PC-3 (cell line): ENCODE data around the gene WDFY3. TPM values are rescaled to one million over a fixed set of nuclear protein-coding genes. Genes with fewer than 3 reads are reported as not detected.

Experiments used
- ATAC-seq: fragments of 200-7000 bp; cut with Tn5 transposase; 2 replicates; pipeline ENCODE4 v1.9.1; 2020; ENCODE audit warnings: mild to moderate bottlenecking, moderate library complexity
- BruUV-seq: library from RNA; stranded (reverse); fragments of 400-500 nt; replicated peaks from 2 replicates; lab custom pipeline; 2021; lab: Mats Ljungman, UMichigan
- CTCF ChIA-PET: fragments of 300-600 bp; sonication (Branson Sonifier 250); formaldehyde crosslinking; loops from one replicate; lab custom pipeline; 2022; ENCODE audit warnings: antibody characterized with exemption; lab: Charles Lee
- POLR2A ChIA-PET: fragments of 300-600 bp; sonication (Branson Sonifier 250); formaldehyde crosslinking; loops from one replicate; lab custom pipeline; 2022; ENCODE audit warnings: antibody characterized with exemption; ENCODE audit not compliant: unreplicated experiment; lab: Charles Lee
- DNase-seq: peaks from one replicate; pipeline ENCODE4 v3.0.0-alpha.2; 2015
- H2AFZ ChIP-seq: fragments of 300-600 bp; sonication (generic); 2 replicates; pipeline ENCODE4 v1.6.0; 2016; ENCODE audit warnings: antibody characterized with exemption, low read length
- H3F3A ChIP-seq: fragments of 300-600 bp; sonication (generic); one replicate; pipeline ENCODE4 v1.6.0; 2017; ENCODE audit warnings: antibody characterized with exemption, low read length, control low read depth, mild to moderate bottlenecking; ENCODE audit not compliant: unreplicated experiment
- H3K27ac ChIP-seq: fragments of 300-600 bp; sonication (generic); 2 replicates; pipeline ENCODE4 v1.5.1; 2016; ENCODE audit warnings: mild to moderate bottlenecking, low read length
- H3K27me3 ChIP-seq: fragments of 300-600 bp; sonication (generic); 2 replicates; pipeline ENCODE4 v1.6.1; 2016; ENCODE audit warnings: low read length, mixed read lengths
- H3K36me3 ChIP-seq: fragments of 300-600 bp; sonication (generic); 2 replicates; pipeline ENCODE4 v1.6.1; 2016; ENCODE audit warnings: low read depth, mixed run types, low read length, mixed read lengths
- H3K4me1 ChIP-seq: fragments of 300-600 bp; sonication (generic); 2 replicates; pipeline ENCODE4 v1.5.1; 2016; ENCODE audit warnings: low read length; ENCODE audit not compliant: insufficient read depth
- H3K4me2 ChIP-seq: fragments of 300-600 bp; sonication (generic); 2 replicates; pipeline ENCODE4 v1.6.0; 2016; ENCODE audit warnings: low read length
- H3K4me3 ChIP-seq: fragments of 300-600 bp; sonication (generic); 2 replicates; pipeline ENCODE4 v1.5.1; 2016; ENCODE audit warnings: mild to moderate bottlenecking, low read length, mixed read lengths
- H3K79me2 ChIP-seq: fragments of 300-600 bp; sonication (generic); 2 replicates; pipeline ENCODE4 v1.6.1; 2017; ENCODE audit warnings: low read length, mixed read lengths
- H3K9ac ChIP-seq: fragments of 300-600 bp; sonication (generic); 2 replicates; pipeline ENCODE4 v1.6.0; 2016; ENCODE audit warnings: mild to moderate bottlenecking, low read length
- H3K9me2 ChIP-seq: fragments of 300-600 bp; sonication (generic); replicated peaks from 2 replicates; pipeline ENCODE4 v1.6.1; 2016; ENCODE audit warnings: mixed run types, low read length, mixed read lengths
- H3K9me3 ChIP-seq: fragments of 300-600 bp; sonication (generic); 2 replicates; pipeline ENCODE4 v1.6.1; 2016; ENCODE audit warnings: low read length, mixed read lengths
- H4K20me1 ChIP-seq: fragments of 300-600 bp; sonication (generic); 2 replicates; pipeline ENCODE4 v1.6.1; 2016; ENCODE audit warnings: low read length, mixed read lengths
- CTCF ChIP-seq: fragments of 300-600 bp; sonication (generic); conservative IDR thresholded peaks from 2 replicates; pipeline ENCODE4 v1.5.1; 2017; ENCODE audit warnings: antibody characterized with exemption, low read depth, mild to moderate bottlenecking, low read length
- EZH2 ChIP-seq: fragments of 300-600 bp; sonication (generic); IDR thresholded peaks from one replicate; pipeline ENCODE4 v1.6.1; 2017; ENCODE audit warnings: antibody characterized with exemption, mild to moderate bottlenecking, low read length; ENCODE audit not compliant: unreplicated experiment
- EZH2phosphoT487 ChIP-seq: fragments of 300-600 bp; sonication (generic); IDR thresholded peaks from 2 replicates; pipeline ENCODE4 v1.6.1; 2018; ENCODE audit warnings: mild to moderate bottlenecking, antibody characterized with exemption, low read length, borderline replicate concordance
- intact Hi-C: fragments of 100-400 bp; cut with micrococcal nuclease; formaldehyde crosslinking; loops from 2 replicates; pipeline ENCODE4 v1.9.0; 2023
- total RNA-seq: library from RNA; depleted of rRNA; stranded (reverse); fragments of >200 nt; gene quantifications from 2 replicates; pipeline ENCODE4 v1.2.3, GENCODE V29; 2014

WDFY3 gene
- total RNA-seq, 1 experiment from 2014 or later, result 23.1 TPM

- no TSS peak for BruUV-seq
- H2AFZ ChIP-seq, result no peak overlapping the region
- intact Hi-C loops, result no loop called here
- H3K4me1 ChIP-seq, result no peaks in the 10 kb centered on the region
- CTCF ChIA-PET, result no interaction called here
- POLR2A ChIA-PET, result no interaction called here
- H3K36me3 ChIP-seq, result peaks cover 5% of the 10 kb centered on the region; the same call in 1 of the 2 replicates
- no peaks in the 10 kb centered on the region for H3K27me3 ChIP-seq
- no peak overlapping the region for H3K27ac ChIP-seq
- no peak overlapping the region for H3K9ac ChIP-seq
- no peak overlapping the region for H3K4me3 ChIP-seq
- ATAC-seq, result no peak
- H3F3A ChIP-seq, result no peaks in the 10 kb centered on the region
- H4K20me1 ChIP-seq, result no peaks in the 10 kb centered on the region
- no peaks in the 10 kb centered on the region for H3K79me2 ChIP-seq
- DNase-seq, result no peak
- TF ChIP-seq EZH2 (no peak), CTCF (no peak), EZH2phosphoT487 (no peak)
- no peaks in the 10 kb centered on the region for H3K9me3 ChIP-seq
- H3K9me2 ChIP-seq, result no peaks in the 10 kb centered on the region
- no peak overlapping the region for H3K4me2 ChIP-seq
These were observed 104.4 kb downstream of the WDFY3 start for GRCh38 chr4:84862064-84862463.

- ChIA-PET POLR2A (no interaction called here), CTCF (no interaction called here)
- intact Hi-C loops, result no loop called here
- BruUV-seq, result no TSS peak
- no peak for ATAC-seq
- Histone ChIP-seq H3K9me3 (no peaks in the 10 kb centered on the region), H3K27ac (no peak overlapping the region), H3K27me3 (no peaks in the 10 kb centered on the region), H3K9me2 (no peaks in the 10 kb centered on the region), H2AFZ (no peak overlapping the region), H3K79me2 (no peaks in the 10 kb centered on the region), H3K36me3 (peaks cover 5% of the 10 kb centered on the region; the same call in 1 of the 2 replicates), H3K4me3 (no peak overlapping the region), H3K4me2 (no peak overlapping the region), H4K20me1 (no peaks in the 10 kb centered on the region), H3K4me1 (peaks cover 4% of the 10 kb centered on the region; the same call in 1 of the 2 replicates), H3K9ac (no peak overlapping the region), H3F3A (no peaks in the 10 kb centered on the region)
- DNase-seq, result no peak
- TF ChIP-seq EZH2phosphoT487, result no peak
- no peak for TF ChIP-seq CTCF
- no peak for TF ChIP-seq EZH2
These were observed 109.2 kb downstream of the WDFY3 start for GRCh38 chr4:84857296-84857695.

GRCh38 chr4:84856468-84857049 is 109.9 kb downstream of the WDFY3 start:
- H3K4me2 ChIP-seq, result no peak overlapping the region
- no peak overlapping the region for H2AFZ ChIP-seq
- no peaks in the 10 kb centered on the region for H3K79me2 ChIP-seq
- no peak overlapping the region for H3K9ac ChIP-seq
- TF ChIP-seq EZH2, result no peak
- no peak for TF ChIP-seq EZH2phosphoT487
- TF ChIP-seq CTCF, result no peak
- intact Hi-C loops, result no loop called here
- no TSS peak for BruUV-seq
- ChIA-PET POLR2A (no interaction called here), CTCF (no interaction called here)
- no peaks in the 10 kb centered on the region for H3K27me3 ChIP-seq
- H3K9me2 ChIP-seq, result no peaks in the 10 kb centered on the region
- H4K20me1 ChIP-seq, result no peaks in the 10 kb centered on the region
- H3F3A ChIP-seq, result no peaks in the 10 kb centered on the region
- no peaks in the 10 kb centered on the region for H3K9me3 ChIP-seq
- no peak for DNase-seq
- no peak overlapping the region for H3K4me3 ChIP-seq
- H3K27ac ChIP-seq, result no peak overlapping the region
- peaks cover 9% of the 10 kb centered on the region; the same call in 1 of the 2 replicates for H3K4me1 ChIP-seq
- H3K36me3 ChIP-seq, result peaks cover 5% of the 10 kb centered on the region; the same call in 1 of the 2 replicates
- no peak for ATAC-seq
